Vagina (tissue), 2 donors: ENCODE measurements around the gene TARDBP. TPM values are rescaled to one million over a fixed set of nuclear protein-coding genes. Genes with fewer than 3 reads are reported as not detected.
"Not testable (repeated sequence)": the region's sequence is repeated elsewhere in the genome, so short reads cannot be mapped to it uniquely, and the experiment has no call there.

Experiments
- DNase-seq, 2 donors: peaks; one replicate each; pipeline ENCODE4 v3.0.0-alpha.2; 2017; ENCODE audit errors: extremely low spot score in 2 of 2
- H3K27ac ChIP-seq: fragments of 200-600 bp; sonication (generic); one replicate; pipeline ENCODE4 v1.5.1; 2019
- H3K27me3 ChIP-seq: fragments of 200-600 bp; sonication (generic); one replicate; pipeline ENCODE4 v1.5.1; 2019
- H3K36me3 ChIP-seq, 2 donors: fragments of 200-600 bp; sonication (generic); one replicate each; pipeline ENCODE4 v1.5.1; 2017 to 2019
- H3K4me1 ChIP-seq: fragments of 200-600 bp; sonication (generic); one replicate; pipeline ENCODE4 v1.5.1; 2019
- H3K4me3 ChIP-seq, 2 donors: fragments of 200-600 bp; sonication (generic); 1 replicate in 1 of 2; 2 replicates in 1 of 2; pipeline ENCODE4 v1.5.1; 2016 to 2019
- H3K9me3 ChIP-seq: fragments of 200-600 bp; sonication (generic); one replicate; pipeline ENCODE4 v1.5.1; 2019
- POLR2A ChIP-seq, 2 donors: fragments of 450-650 bp; IDR thresholded peaks; one replicate each; pipeline ENCODE4 v1.6.1; 2017; ENCODE audit warnings: antibody characterized with exemption in 2 of 2, mild to moderate bottlenecking in 2 of 2, moderate library complexity in 2 of 2
- POLR2AphosphoS5 ChIP-seq, 2 donors: sonication (generic); formaldehyde crosslinking; IDR thresholded peaks; one replicate each; pipeline ENCODE4 v1.9.0; 2017; ENCODE audit warnings: antibody characterized with exemption in 2 of 2, mild to moderate bottlenecking in 2 of 2, low read depth in 1 of 2; ENCODE audit not compliant: insufficient read depth in 1 of 2
- intact Hi-C: fragments of 100-400 bp; cut with DNase I; formaldehyde crosslinking; loops from one replicate; pipeline ENCODE4 v1.15.1; 2023
- total RNA-seq: library from RNA; depleted of rRNA; stranded (reverse); fragments of >200 nt; gene quantifications from one replicate; pipeline ENCODE4 v1.2.3, GENCODE V29; 2016
- TF ChIP-seq, protein P1 (sequence below), 3 experiments: fragments of 450-650 bp in 2 of 3; fragments of 200-600 bp in 1 of 3; sonication (generic) in 1 of 3; IDR thresholded peaks; one replicate each; pipeline ENCODE4 v1.5.1; 2017 to 2019; ENCODE audit warnings: antibody characterized with exemption in 3 of 3, mild to moderate bottlenecking in 2 of 3, moderate library complexity in 2 of 3

TARDBP gene
- total RNA-seq, 1 donor from 2014 or later = 213 TPM

DNA sequence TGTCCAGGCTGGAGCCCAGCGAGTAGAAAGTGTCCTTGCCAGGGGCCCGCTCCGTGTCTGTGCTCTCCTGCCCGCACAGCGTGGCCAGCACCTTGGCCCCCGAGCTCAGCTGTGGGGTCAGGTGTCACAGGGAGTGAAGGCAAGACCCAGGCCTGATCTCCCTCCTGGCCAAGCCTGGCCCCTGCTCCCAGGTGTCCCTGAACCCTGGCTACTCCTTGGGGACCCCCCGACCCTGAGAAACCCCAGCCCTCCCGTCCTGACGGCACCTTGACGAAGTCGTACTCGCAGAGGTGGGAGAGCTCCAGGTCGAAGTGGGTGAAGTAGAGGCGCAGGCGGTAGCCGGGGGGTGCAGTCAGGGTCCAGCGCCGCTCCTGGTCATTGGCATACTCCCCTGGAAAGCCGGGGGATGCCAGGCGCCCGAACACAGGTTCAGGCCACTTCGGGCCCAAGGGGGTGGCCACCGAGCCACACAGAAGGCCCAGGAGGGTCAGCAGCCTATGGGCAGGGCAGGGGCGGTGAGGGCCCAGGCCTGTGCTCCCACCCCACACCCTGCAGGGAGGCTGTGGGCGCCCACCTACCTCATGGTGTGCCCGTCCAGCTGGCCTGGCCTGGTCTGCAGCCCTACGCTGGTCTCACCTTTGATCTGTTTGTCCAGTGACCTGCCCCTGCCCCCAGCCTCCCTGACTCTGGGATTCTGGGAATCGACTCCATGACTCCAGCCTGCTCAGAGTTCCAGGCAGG, 34.3 kb downstream of the TARDBP start, which contains the start of gene MASP2:
TSS of gene MASP2 (minus strand) at position 615 of the 741 bp plus-strand sequence. CDS start at position 583, 32 bp downstream.
- Histone ChIP-seq H3K27me3 (no peaks in the 10 kb centered on the region), H3K27ac (no peak within 1 kb of the TSS), H3K36me3 (no peaks in the 10 kb centered on the region), H3K9me3 (no peaks in the 10 kb centered on the region), H3K4me3 (no peak within 1 kb of the TSS), H3K4me1 (no peaks in the 10 kb centered on the region)
- intact Hi-C loops = no loop called here
- TF ChIP-seq POLR2A (IDR thresholded peaks at IDR 0.05) (no peak), POLR2AphosphoS5 (IDR thresholded peaks at IDR 0.05; ENCODE audit: insufficient read depth in 1 of 2, low read depth in 1 of 2) (no peak)
- TF ChIP-seq, protein P1, sequence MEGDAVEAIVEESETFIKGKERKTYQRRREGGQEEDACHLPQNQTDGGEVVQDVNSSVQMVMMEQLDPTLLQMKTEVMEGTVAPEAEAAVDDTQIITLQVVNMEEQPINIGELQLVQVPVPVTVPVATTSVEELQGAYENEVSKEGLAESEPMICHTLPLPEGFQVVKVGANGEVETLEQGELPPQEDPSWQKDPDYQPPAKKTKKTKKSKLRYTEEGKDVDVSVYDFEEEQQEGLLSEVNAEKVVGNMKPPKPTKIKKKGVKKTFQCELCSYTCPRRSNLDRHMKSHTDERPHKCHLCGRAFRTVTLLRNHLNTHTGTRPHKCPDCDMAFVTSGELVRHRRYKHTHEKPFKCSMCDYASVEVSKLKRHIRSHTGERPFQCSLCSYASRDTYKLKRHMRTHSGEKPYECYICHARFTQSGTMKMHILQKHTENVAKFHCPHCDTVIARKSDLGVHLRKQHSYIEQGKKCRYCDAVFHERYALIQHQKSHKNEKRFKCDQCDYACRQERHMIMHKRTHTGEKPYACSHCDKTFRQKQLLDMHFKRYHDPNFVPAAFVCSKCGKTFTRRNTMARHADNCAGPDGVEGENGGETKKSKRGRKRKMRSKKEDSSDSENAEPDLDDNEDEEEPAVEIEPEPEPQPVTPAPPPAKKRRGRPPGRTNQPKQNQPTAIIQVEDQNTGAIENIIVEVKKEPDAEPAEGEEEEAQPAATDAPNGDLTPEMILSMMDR (IDR thresholded peaks at IDR 0.05) = no peak
- DNase-seq = no peak

DNA sequence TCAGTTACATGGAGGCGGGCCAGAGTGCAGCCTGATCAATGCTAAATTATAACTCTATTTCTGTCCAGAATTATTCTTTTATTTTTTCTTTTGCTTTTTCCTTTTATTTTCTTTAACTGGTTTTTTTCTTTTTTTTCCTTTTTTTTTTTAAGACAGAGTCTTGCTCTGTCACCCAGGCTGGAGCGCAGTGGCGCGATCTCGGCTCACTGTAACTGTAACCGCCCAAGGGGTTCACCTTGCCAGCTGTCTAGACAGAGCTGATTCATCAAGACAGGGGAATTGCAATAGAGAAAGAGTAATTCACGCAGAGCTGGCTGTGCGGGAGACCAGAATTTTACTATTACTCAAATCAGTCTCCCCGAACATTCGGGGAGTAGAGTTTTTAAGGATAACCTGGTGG, 38.7 kb downstream of the TARDBP start:
- intact Hi-C loops, H3K4me1 ChIP-seq, H3K27ac ChIP-seq, DNase-seq, H3K4me3 ChIP-seq, H3K9me3 ChIP-seq, H3K27me3 ChIP-seq: not testable (repeated sequence)
- peaks cover 0 to 12% of the 10 kb centered on the region in 2 donors for H3K36me3 ChIP-seq

DNA sequence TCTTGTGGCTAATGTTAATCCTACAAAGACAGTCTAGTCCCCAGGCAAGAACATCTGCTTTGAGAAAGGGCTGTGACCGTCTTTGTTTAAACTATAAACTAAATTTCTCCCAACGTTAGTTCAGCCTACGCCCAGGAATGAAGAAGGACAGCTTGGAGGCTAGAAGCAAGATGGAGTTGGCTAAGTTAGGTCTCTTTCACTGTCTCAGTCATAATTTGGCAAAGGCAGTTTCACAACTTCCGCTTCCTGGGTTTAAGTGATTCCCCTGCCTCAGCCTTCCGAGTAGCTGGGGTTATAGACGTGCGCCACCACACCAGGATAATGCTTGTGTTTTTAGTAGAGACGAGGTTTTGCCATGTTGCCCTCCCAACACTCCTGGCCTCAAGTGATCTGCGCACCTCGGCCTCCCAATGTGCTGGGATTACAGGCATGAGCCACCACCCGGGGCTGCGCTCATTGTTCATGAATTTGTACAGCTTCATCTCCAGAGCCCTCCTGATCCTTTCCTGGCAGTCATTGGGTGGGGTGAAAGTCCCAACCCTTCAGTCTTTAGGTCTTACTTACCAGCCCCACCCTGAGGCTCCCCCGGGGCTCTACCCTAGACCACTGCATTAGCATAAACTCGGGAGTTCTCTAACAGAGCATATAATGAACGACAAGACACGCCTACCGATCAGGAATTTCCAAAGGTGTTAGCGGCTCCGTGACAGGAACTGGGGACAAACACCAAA, 39.5 kb downstream of the TARDBP start:
- DNase-seq = no peak
- H3K4me1 ChIP-seq = no peaks in the 10 kb centered on the region

DNA sequence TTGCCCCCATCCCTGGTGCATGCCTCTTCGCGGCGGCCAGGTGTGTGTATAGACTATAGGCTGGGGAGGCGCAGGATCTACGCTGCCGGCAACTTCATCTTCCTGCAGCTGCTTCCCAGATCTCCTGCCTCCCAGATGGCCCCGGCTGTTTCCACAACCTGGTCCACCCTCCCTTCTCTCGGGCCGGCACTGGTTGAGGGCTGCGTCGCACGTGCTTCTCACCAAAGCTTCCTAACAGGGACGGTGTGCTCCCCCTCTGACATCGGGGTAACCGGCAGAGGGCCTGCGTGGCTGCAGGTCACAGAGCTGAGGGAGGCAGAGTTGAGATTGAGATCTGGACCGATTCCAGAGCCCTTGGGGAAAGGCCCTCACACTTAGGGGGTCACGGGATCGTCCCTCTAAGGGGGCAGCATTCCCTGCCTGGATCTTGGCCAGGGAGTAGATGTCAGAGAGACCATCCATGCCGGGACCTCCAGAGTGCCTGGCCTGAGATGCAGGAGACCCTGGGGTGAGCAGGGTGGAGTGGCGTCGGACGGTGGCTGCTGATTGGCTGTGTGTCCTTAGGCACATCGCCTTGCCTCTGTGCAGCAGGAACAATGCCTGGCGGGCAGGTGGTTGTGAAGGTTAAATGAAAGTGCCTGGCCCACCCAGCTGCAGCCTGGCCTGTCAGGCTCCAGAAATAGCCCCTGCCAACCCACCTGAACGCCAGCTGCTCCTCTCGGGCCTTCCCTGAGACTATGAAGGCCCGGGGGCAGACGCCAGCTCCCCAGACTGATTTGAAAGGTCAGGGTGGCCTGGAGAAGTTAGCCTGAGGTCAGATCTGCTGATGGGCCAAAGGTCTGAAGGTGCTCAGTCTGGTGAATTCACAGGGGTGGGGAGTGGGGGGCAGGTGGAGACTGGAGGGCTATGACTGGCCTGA, 40.6 kb downstream of the TARDBP start:
- no peak for TF ChIP-seq POLR2AphosphoS5 (IDR thresholded peaks at IDR 0.05; ENCODE audit: insufficient read depth in 1 of 2, low read depth in 1 of 2)
- TF ChIP-seq, protein P1 (IDR thresholded peaks at IDR 0.05) = no peak
- TF ChIP-seq POLR2A (IDR thresholded peaks at IDR 0.05) = no peak
- no peak overlapping the region for H3K4me3 ChIP-seq
- intact Hi-C loops = no loop called here
- DNase-seq = no peak
- no peak overlapping the region for H3K27ac ChIP-seq
- H3K9me3 ChIP-seq = no peaks in the 10 kb centered on the region
- H3K27me3 ChIP-seq = no peaks in the 10 kb centered on the region
- H3K4me1 ChIP-seq = no peaks in the 10 kb centered on the region
- H3K36me3 ChIP-seq = peaks cover 0 to 21% of the 10 kb centered on the region in 2 donors

More for the DNA sequence above, 39.5 kb downstream of the TARDBP start:
- Histone ChIP-seq H3K27ac (no peak overlapping the region), H3K9me3 (no peaks in the 10 kb centered on the region), H3K36me3 (peaks cover 0 to 20% of the 10 kb centered on the region in 2 donors), H3K4me3 (no peak overlapping the region), H3K27me3 (no peaks in the 10 kb centered on the region)
- intact Hi-C loops = no loop called here
- TF ChIP-seq POLR2A (IDR thresholded peaks at IDR 0.05) (no peak), POLR2AphosphoS5 (IDR thresholded peaks at IDR 0.05; ENCODE audit: insufficient read depth in 1 of 2, low read depth in 1 of 2) (no peak)
- TF ChIP-seq, protein P1 (IDR thresholded peaks at IDR 0.05) = no peak

DNA sequence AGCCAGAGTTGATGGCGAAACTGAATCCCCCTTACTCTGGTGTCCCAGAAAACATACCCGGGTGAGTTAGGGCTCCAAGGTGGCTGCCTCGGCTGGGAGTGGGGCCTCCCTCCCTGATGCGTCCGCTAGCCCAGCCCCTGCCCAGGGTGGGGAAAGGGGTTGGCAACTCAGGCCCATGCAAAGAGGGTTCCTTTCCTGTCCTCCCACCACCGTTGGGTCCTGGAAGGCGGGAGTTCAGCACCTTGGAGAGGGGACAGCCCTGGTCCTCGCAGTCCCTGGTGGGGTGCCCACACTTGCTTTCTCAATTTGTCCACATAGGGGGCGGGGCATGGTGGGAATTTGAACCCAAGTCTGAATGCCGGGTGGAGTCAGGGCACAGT, 41.3 kb downstream of the TARDBP start:
- H3K27ac ChIP-seq = no peak overlapping the region
- H3K36me3 ChIP-seq = peaks cover 0 to 21% of the 10 kb centered on the region in 2 donors
- H3K4me1 ChIP-seq = peaks cover 5% of the 10 kb centered on the region
- no peaks in the 10 kb centered on the region for H3K27me3 ChIP-seq
- intact Hi-C loops = no loop called here
- H3K9me3 ChIP-seq = no peaks in the 10 kb centered on the region
- no peak for DNase-seq
- no peak overlapping the region for H3K4me3 ChIP-seq
- TF ChIP-seq POLR2AphosphoS5 (IDR thresholded peaks at IDR 0.05; ENCODE audit: insufficient read depth in 1 of 2, low read depth in 1 of 2) (no peak), POLR2A (IDR thresholded peaks at IDR 0.05) (no peak)
- TF ChIP-seq, protein P1 (IDR thresholded peaks at IDR 0.05) = no peak
